ENCODE data around the gene EPN1.

EPN1 gene

GRCh38 chr19:55661826-55662225 is 13.2 kb upstream of the EPN1 start:
- no peak for DNase-seq

GRCh38 chr19:55663846-55664536 is 11.0 kb upstream of the EPN1 start:
- DNase-seq: no peak

GRCh38 chr19:55666343-55667005 is 8.6 kb upstream of the EPN1 start:
- no peak for DNase-seq

- DNase-seq: no peak
Measured at GRCh38 chr19:55667006-55667381, 8.0 kb upstream of the EPN1 start.

- DNase-seq: no peak
Measured at GRCh38 chr19:55667511-55667910, 7.5 kb upstream of the EPN1 start.

GRCh38 chr19:55667958-55668357 is 7.1 kb upstream of the EPN1 start:
- DNase-seq: no peak

GRCh38 chr19:55668603-55669348 is 6.2 kb upstream of the EPN1 start:
- DNase-seq: no peak

GRCh38 chr19:55669418-55670279 is 5.4 kb upstream of the EPN1 start:
- no peak for DNase-seq

GRCh38 chr19:55670280-55671053 is 4.6 kb upstream of the EPN1 start:
- DNase-seq: no peak

- no peak for DNase-seq
Measured at GRCh38 chr19:55671054-55671378, 4.0 kb upstream of the EPN1 start.

GRCh38 chr19:55672418-55672817 is 2.6 kb upstream of the EPN1 start:
- DNase-seq: no peak

GRCh38 chr19:55673465-55673864 is 1.6 kb upstream of the EPN1 start:
- no peak for DNase-seq

GRCh38 chr19:55673889-55674288 is 1.1 kb upstream of the EPN1 start:
- no peak for DNase-seq

GRCh38 chr19:55674459-55674840 is 576 bp upstream of the EPN1 start:
- DNase-seq: no peak

- no peak for DNase-seq
Measured at GRCh38 chr19:55675661-55676354, 782 bp downstream of the EPN1 start.

- no peak for DNase-seq
Measured at GRCh38 chr19:55676383-55676782, 1.4 kb downstream of the EPN1 start.

- no peak for DNase-seq
Measured at GRCh38 chr19:55676889-55677505, 2.0 kb downstream of the EPN1 start.

- DNase-seq: no peak
Measured at GRCh38 chr19:55677572-55678028, 2.6 kb downstream of the EPN1 start.

GRCh38 chr19:55678121-55678671 is 3.2 kb downstream of the EPN1 start:
- no peak for DNase-seq

- no peak for DNase-seq
Measured at GRCh38 chr19:55679343-55680257, 4.6 kb downstream of the EPN1 start.
